MCF 10A (cell line): ENCODE measurements around the gene FLT1. TPM values are rescaled to one million over a fixed set of nuclear protein-coding genes. Genes with fewer than 3 reads are reported as not detected.

Source experiments
- BruUV-seq: library from RNA; stranded (reverse); fragments of 400-500 nt; replicated peaks from 2 replicates; lab custom pipeline; 2021; lab: Mats Ljungman, UMichigan
- CTCF ChIA-PET: fragments of 300-600 bp; sonication (Branson Sonifier 250); formaldehyde crosslinking; extraction: SDS; loops from one replicate; lab custom pipeline; 2021; ENCODE audit warnings: antibody characterized with exemption, inconsistent platforms; lab: Yijun Ruan, JAX
- POLR2A ChIA-PET: fragments of 300-600, 350-650 bp; sonication (Branson Sonifier 250); formaldehyde crosslinking; extraction: SDS; loops from one replicate; lab custom pipeline; 2020; ENCODE audit warnings: antibody characterized with exemption, inconsistent platforms; lab: Yijun Ruan, JAX
- DNase-seq: peaks from one replicate; pipeline ENCODE4 v3.0.0-alpha.2; 2018; ENCODE audit not compliant: unreplicated experiment
- H3K27ac Mint-ChIP-seq: one replicate; pipeline ENCODE4 v1.8.0; 2022; ENCODE audit warnings: mild to moderate bottlenecking, low read depth, mixed read lengths; ENCODE audit not compliant: unreplicated experiment
- H3K27me3 Mint-ChIP-seq: one replicate; pipeline ENCODE4 v1.8.0; 2022; ENCODE audit warnings: mixed read lengths; ENCODE audit not compliant: insufficient read depth, unreplicated experiment
- H3K36me3 Mint-ChIP-seq: one replicate; pipeline ENCODE4 v1.8.0; 2022; ENCODE audit warnings: mild to moderate bottlenecking, moderate library complexity, mixed read lengths; ENCODE audit not compliant: insufficient read depth, unreplicated experiment
- H3K4me1 Mint-ChIP-seq: one replicate; pipeline ENCODE4 v1.8.0; 2022; ENCODE audit warnings: mixed read lengths; ENCODE audit not compliant: insufficient read depth, unreplicated experiment
- H3K4me3 Mint-ChIP-seq: one replicate; pipeline ENCODE4 v1.8.0; 2022; ENCODE audit warnings: mild to moderate bottlenecking, moderate library complexity, mixed read lengths; ENCODE audit not compliant: unreplicated experiment
- H3K9me3 Mint-ChIP-seq: one replicate; pipeline ENCODE4 v1.8.0; 2022; ENCODE audit warnings: mixed read lengths; ENCODE audit not compliant: unreplicated experiment
- intact Hi-C: fragments of 100-400 bp; cut with micrococcal nuclease; formaldehyde crosslinking; loops from 2 replicates; pipeline ENCODE4 v1.14.1; 2022
- total RNA-seq: library from RNA; stranded (reverse); gene quantifications from 2 replicates; pipeline ENCODE4 v1.2.3, GENCODE V29; 2022
- TF ChIP-seq, protein P1 (sequence below): fragments of 200-600 bp; IDR thresholded peaks from one replicate; pipeline ENCODE4 v1.8.0; 2022; ENCODE audit warnings: antibody characterized with exemption, mild to moderate bottlenecking; ENCODE audit not compliant: unreplicated experiment

FLT1 gene
- total RNA-seq, 1 experiment from 2014 or later = not detected

- ChIA-PET CTCF (interaction anchor here (0.6 kb wide), 1 partner anchor 207 kb away, joined by 3 read pairs; no protein-coding TSS in a partner anchor), POLR2A (no interaction called here)
- H3K4me1 Mint-ChIP-seq = no peaks in the 10 kb centered on the region
- H3K4me3 Mint-ChIP-seq = no peak overlapping the region
- H3K9me3 Mint-ChIP-seq = no peaks in the 10 kb centered on the region
- intact Hi-C loops = no loop called here
- TF ChIP-seq, protein P1, sequence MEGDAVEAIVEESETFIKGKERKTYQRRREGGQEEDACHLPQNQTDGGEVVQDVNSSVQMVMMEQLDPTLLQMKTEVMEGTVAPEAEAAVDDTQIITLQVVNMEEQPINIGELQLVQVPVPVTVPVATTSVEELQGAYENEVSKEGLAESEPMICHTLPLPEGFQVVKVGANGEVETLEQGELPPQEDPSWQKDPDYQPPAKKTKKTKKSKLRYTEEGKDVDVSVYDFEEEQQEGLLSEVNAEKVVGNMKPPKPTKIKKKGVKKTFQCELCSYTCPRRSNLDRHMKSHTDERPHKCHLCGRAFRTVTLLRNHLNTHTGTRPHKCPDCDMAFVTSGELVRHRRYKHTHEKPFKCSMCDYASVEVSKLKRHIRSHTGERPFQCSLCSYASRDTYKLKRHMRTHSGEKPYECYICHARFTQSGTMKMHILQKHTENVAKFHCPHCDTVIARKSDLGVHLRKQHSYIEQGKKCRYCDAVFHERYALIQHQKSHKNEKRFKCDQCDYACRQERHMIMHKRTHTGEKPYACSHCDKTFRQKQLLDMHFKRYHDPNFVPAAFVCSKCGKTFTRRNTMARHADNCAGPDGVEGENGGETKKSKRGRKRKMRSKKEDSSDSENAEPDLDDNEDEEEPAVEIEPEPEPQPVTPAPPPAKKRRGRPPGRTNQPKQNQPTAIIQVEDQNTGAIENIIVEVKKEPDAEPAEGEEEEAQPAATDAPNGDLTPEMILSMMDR = no peak
- BruUV-seq = no TSS peak
- no peaks in the 10 kb centered on the region for H3K36me3 Mint-ChIP-seq
- H3K27ac Mint-ChIP-seq = no peak overlapping the region
- DNase-seq = no peak
- H3K27me3 Mint-ChIP-seq = no peaks in the 10 kb centered on the region
Observed at GRCh38 chr13:28533441-28534166, 38.7 kb upstream of the FLT1 start.

- BruUV-seq = no TSS peak
- H3K36me3 Mint-ChIP-seq = no peaks in the 10 kb centered on the region
- no peak overlapping the region for H3K4me3 Mint-ChIP-seq
- TF ChIP-seq, protein P1 = no peak
- ChIA-PET CTCF (no interaction called here), POLR2A (no interaction called here)
- no peak overlapping the region for H3K27ac Mint-ChIP-seq
- intact Hi-C loops = no loop called here
- no peak for DNase-seq
- no peaks in the 10 kb centered on the region for H3K9me3 Mint-ChIP-seq
- H3K27me3 Mint-ChIP-seq = no peaks in the 10 kb centered on the region
- H3K4me1 Mint-ChIP-seq = no peaks in the 10 kb centered on the region
Observed at GRCh38 chr13:28533125-28533436, 38.2 kb upstream of the FLT1 start.

DNA sequence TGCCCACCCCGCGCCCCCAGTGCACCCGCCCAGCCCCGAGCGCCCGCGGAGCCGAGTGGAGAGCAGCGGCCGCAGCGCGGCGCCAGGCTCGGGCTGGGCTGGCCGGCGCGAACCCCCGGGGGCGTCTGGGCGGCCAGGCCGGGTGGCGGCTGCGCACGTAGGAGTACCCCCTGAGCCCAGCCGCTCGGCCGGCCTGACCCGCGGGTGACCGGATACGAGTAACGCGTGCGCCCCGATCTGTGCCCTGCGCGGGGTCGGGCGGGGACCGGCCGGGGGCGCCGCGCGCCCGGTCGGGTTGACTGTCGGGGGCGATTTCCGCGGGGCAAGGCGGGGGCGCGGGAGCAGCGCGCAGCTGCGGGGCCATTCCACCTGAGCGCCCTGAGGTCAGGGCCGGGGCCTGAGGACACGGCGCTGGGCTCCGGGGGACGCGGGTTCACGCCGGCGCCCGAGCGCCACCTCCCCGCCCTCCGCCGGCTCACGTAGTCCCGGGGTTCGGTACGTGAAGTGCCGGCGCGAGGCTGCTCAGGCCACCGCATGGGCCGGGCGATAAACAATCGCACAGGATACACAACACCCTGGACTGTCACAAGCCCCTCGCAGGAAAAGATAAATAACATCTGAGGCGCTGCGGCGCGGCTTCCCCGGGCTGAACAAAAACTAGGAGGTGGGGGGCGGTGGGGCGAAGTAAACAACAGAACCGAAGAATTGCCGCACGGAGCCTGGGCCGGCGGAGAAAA is 37.6 kb upstream of the FLT1 start:
- Mint-ChIP-seq H3K9me3 (no peaks in the 10 kb centered on the region), H3K4me3 (no peak overlapping the region), H3K27me3 (no peaks in the 10 kb centered on the region), H3K27ac (no peak overlapping the region), H3K4me1 (no peaks in the 10 kb centered on the region), H3K36me3 (no peaks in the 10 kb centered on the region)
- no TSS peak for BruUV-seq
- DNase-seq = no peak
- CTCF ChIA-PET = no interaction called here
- TF ChIP-seq, protein P1 = no peak
- intact Hi-C loops = no loop called here
- POLR2A ChIA-PET = no interaction called here

DNA sequence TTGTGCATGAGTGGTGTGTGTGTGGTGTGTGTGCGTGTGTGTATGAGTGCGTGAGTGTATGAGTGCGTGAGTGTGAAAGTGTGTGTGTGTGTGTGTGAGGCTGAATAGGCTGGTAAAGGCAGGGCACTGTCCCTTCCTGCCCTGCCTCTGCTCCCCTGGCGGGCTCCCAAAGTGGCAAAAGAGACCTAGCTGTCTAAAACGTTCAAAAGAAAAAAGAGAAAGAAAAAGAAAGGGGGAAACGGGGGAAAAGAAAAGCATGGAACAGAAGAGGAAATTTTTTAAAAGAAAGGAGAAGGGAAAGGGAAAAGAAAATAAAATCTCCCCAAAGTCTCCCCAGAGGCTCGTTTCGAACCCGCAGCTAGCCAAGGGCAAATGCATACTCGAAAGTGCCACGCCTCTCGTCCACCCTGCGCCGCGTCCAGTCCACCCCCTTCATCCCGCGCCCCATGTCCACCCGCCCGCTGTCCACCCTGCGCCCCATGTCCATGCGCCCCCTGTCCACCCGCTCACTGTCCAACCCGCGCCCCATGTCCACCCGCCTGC is 37.0 kb upstream of the FLT1 start:
- no peak overlapping the region for H3K4me3 Mint-ChIP-seq
- H3K4me1 Mint-ChIP-seq = no peaks in the 10 kb centered on the region
- H3K36me3 Mint-ChIP-seq = no peaks in the 10 kb centered on the region
- intact Hi-C loops = no loop called here
- H3K9me3 Mint-ChIP-seq = no peaks in the 10 kb centered on the region
- POLR2A ChIA-PET = no interaction called here
- TF ChIP-seq, protein P1 = no peak
- no TSS peak for BruUV-seq
- DNase-seq = no peak
- H3K27me3 Mint-ChIP-seq = no peaks in the 10 kb centered on the region
- H3K27ac Mint-ChIP-seq = no peak overlapping the region
- CTCF ChIA-PET = no interaction called here
